ENCODE results near the gene SAMD8. TPM values are rescaled to one million over a fixed set of nuclear protein-coding genes. Genes with fewer than 3 reads are reported as not detected.
A peak's percentile ranks its signal among the peaks of the same experiment; 100 is the strongest.

SAMD8 gene
- 49.2 and 52.5 TPM in 2 replicates for total RNA-seq (2013; cell fraction: nucleolus; rRNA removed)
- total RNA-seq (2014; rRNA removed) (9.4 and 11.9 TPM in 2 replicates), total RNA-seq (2014; rRNA removed; fragmentation: Illumina TruSeq; extraction: Trizol) (11.4 and 11.7 TPM in 2 replicates), total RNA-seq (2021) (9.8 and 11.9 TPM in 2 replicates), polyA plus RNA-seq (2011; rRNA removed) (26.0 and 32.2 TPM in 2 replicates), polyA plus RNA-seq (2014; fragmentation: Illumina TruSeq; extraction: Trizol) (9.1 and 11.4 TPM in 2 replicates), polyA plus RNA-seq (2014; fragmentation: Nextera tagmentation; extraction: Ambion mirVana) (1 to 10 TPM; 2.8 to 3.5 TPM), polyA plus RNA-seq (2014; rRNA removed) (6.0 and 8.0 TPM in 2 replicates), polyA plus RNA-seq (2016; fragmentation: Nextera tagmentation; extraction: Ambion mirVana) (10 to 100 TPM in 1 of 2 experiments, 1 to 10 TPM in 1; 9.3 to 11.4 TPM), polyA minus RNA-seq (2011; rRNA and poly(A)+ RNA removed) (32.2 and 41.7 TPM in 2 replicates), Bru-seq, nascent RNA (percentile 86 among the genes with signal in this experiment), BruChase-seq, experiment 1, labeled RNA remaining after a 6-hour chase (percentile 83 among the genes with signal in this experiment), BruChase-seq, experiment 2, labeled RNA remaining after a 2-hour chase (percentile 88 among the genes with signal in this experiment)
- 4.6 TPM for polyA plus RNA-seq (2011; ENCODE audit: low read depth)
- 12.2 and 20.6 TPM in 2 replicates for polyA plus RNA-seq (2011; cell fraction: cytosol; rRNA removed)
- 10.3 and 10.4 TPM in 2 replicates for polyA plus RNA-seq (2011; cell fraction: nucleus; rRNA removed)
- 7.4 and 8.2 TPM in 2 replicates for polyA plus RNA-seq (2012)
- 8.0 and 8.6 TPM in 2 replicates for polyA minus RNA-seq (2011; cell fraction: cytosol; rRNA and poly(A)+ RNA removed)
- polyA minus RNA-seq (2011; cell fraction: nucleus; rRNA and poly(A)+ RNA removed): 8.3 and 10.0 TPM in 2 replicates
- long read RNA-seq, experiment 1, partial matches to known transcripts: 0 of 5 reads
- long read RNA-seq, experiment 1, other reads (novel, unspliced or antisense): 3 of 5 reads
- long read RNA-seq, experiment 2, transcript SAMD8-202 (6 exons, 1,654 nt): major isoform, 9 of 25 reads
- long read RNA-seq, experiment 2, partial matches to known transcripts: 2 of 25 reads
- long read RNA-seq, experiment 2, other reads (novel, unspliced or antisense): 14 of 25 reads

DNA sequence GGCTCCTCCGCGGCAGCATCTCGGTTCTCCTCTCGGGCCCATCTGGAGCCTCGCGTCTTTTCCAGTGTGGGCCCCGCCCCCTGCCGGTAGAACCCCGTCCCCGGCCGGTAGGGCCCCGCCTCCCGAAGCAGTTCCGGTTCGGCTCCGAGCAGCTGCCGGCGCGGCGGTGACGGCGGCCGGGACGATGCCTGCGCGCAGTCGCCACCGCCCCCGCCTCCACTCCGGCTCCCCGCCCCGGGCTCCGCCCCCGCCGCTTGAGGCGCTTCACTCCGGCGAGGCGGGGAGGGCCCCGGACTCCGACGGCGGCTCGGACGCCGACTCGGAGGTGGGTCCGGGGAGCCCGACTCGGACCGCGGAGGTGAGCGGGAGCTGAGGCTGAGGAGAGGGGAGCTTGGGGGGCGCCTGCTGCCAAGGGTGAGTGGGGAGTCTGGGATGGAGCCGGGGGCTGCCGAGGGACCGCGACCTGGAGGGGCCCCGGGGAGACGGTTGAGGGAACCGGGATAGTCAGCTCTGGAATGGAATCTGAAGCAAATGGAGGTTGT lies at the start of gene SAMD8:
Gene SAMD8 (plus strand): TSS at position 292 of the 542 bp plus-strand sequence. CDS start 38,873 bp downstream, outside the sequence.
- CTCF ChIA-PET: interaction anchor here (0.7 to 3.2 kb wide), 9 partner anchors 9 to 867 kb away, joined by 3 to 13 read pairs (median 4); partner anchors contain the start of gene COMTD1
- peak within 1 kb of the TSS; percentile 96 for H3K4me2 ChIP-seq (ENCODE audit: control insufficient read depth, insufficient read depth)
- RAD21 ChIA-PET (ENCODE audit: unreplicated experiment): interaction anchor here (0.8 to 1.7 kb wide), 5 partner anchors 18 to 211 kb away, joined by 3 to 4 read pairs (median 3); no protein-coding TSS in a partner anchor
- H3K27ac ChIP-seq (ENCODE audit: control insufficient read depth, insufficient read depth): peak within 1 kb of the TSS; percentile 81
- no TSS peak for BruUV-seq (replicated peaks)
- H2AFZ ChIP-seq (ENCODE audit: control insufficient read depth, low read depth, low read length): peak within 1 kb of the TSS; percentile 83
- SMC1A ChIA-PET (ENCODE audit: uncharacterized antibody, unreplicated experiment): interaction anchor here (0.7 to 1.1 kb wide), 2 partner anchors 54 to 98 kb away, joined by 3 read pairs; no protein-coding TSS in a partner anchor
- H3K9ac ChIP-seq (ENCODE audit: control insufficient read depth, insufficient read depth, low read length): peak within 1 kb of the TSS; percentile 91
- H3K4me1 ChIP-seq (ENCODE audit: control insufficient read depth, insufficient read depth, low read length): peaks cover 13% of the 10 kb centered on the region
- under 1% methylated on average over 33 of the region's 61 CpGs for WGBS (ENCODE audit: insufficient coverage, insufficient replicate concordance, low lambda C conversion rate, missing lambda C conversion rate)
- in situ Hi-C loops (cut with MboI): loop anchor here (5.0 kb wide), 1 partner anchor 121 kb away; no protein-coding TSS in a partner anchor
- H3K9me3 ChIP-seq (replicated peaks; ENCODE audit: control insufficient read depth, insufficient read depth, low read length): no peaks in the 10 kb centered on the region
- POLR2A ChIA-PET: interaction anchor here (0.5 to 3.2 kb wide), 6 partner anchors 18 to 124 kb away, joined by 3 to 10 read pairs (median 4); partner anchors contain the start of gene COMTD1
- ATAC-seq (peak; percentile 87), FAIRE-seq (no peak), DNase-seq (ENCODE audit: low read depth, low spot score) (peak; percentile 83)
- peaks cover 48% of the 10 kb centered on the region for H3K79me2 ChIP-seq (ENCODE audit: control insufficient read depth, insufficient read depth, low read length)
- H3K4me3 ChIP-seq: peak within 1 kb of the TSS; percentile 94
- intact Hi-C loops (cut with micrococcal nuclease; ENCODE audit: unreplicated experiment): no loop called here
- no peaks in the 10 kb centered on the region for H3K27me3 ChIP-seq (replicated peaks in 1 of 2; ENCODE audit: control insufficient read depth in 2 of 2, insufficient read depth in 2 of 2, low read length in 1 of 2)
- H3K36me3 ChIP-seq (ENCODE audit: control insufficient read depth in 2 of 2, insufficient read depth in 2 of 2, low read length in 1 of 2): peaks cover 0 to 5% of the 10 kb centered on the region in 2 experiments; a peak in 1 of 4 replicates
- H4K20me1 ChIP-seq (ENCODE audit: control insufficient read depth, insufficient read depth): no peaks in the 10 kb centered on the region
- TF ChIP-seq RB1 (IDR thresholded peaks at IDR 0.05; ENCODE audit: borderline replicate concordance) (0 out of 2 replicates have a peak, but pooled peaks have one; percentile 54), LARP7 (IDR thresholded peaks at IDR 0.05) (peak; percentile 77), ZBED1 (IDR thresholded peaks at IDR 0.05; ENCODE audit: borderline replicate concordance) (no peak), ZZZ3 (IDR thresholded peaks at IDR 0.05; ENCODE audit: control insufficient read depth, insufficient read length, low read depth) (no peak), CHD2 (IDR thresholded peaks at IDR 0.05; ENCODE audit: borderline replicate concordance, low read depth, low read length) (peak; percentile 96), POLR2AphosphoS2 (IDR thresholded peaks at IDR 0.05; ENCODE audit: low read depth, low read length) (peak; percentile 73; the same call in 1 of the 2 replicates), POLR2A (IDR thresholded peaks at IDR 0.05; ENCODE audit: low read depth, low read length) (peak; percentile 96), BRCA1 (IDR thresholded peaks at IDR 0.05; ENCODE audit: low read depth, low read length) (peak; percentile 75), POU2F2 (IDR thresholded peaks at IDR 0.05; ENCODE audit: borderline replicate concordance, low read depth, low read length) (no peak; the same call in 2 of the 3 replicates), TCF7 (IDR thresholded peaks at IDR 0.05; ENCODE audit: borderline replicate concordance) (no peak), STAT3 (IDR thresholded peaks at IDR 0.05; ENCODE audit: low read depth, low read length) (no peak), FOXK2 (IDR thresholded peaks at IDR 0.05) (no peak), HDGF (IDR thresholded peaks at IDR 0.05) (no peak), BACH1 (IDR thresholded peaks at IDR 0.05; ENCODE audit: borderline replicate concordance) (peak; percentile 70; the same call in 1 of the 2 replicates), SIX5 (IDR thresholded peaks at IDR 0.05; ENCODE audit: low read depth, low read length, severe bottlenecking) (peak; percentile 25), SP1 (IDR thresholded peaks at IDR 0.05; ENCODE audit: low read depth, low read length) (no peak), GABPA (IDR thresholded peaks at IDR 0.05; ENCODE audit: low read depth) (peak; percentile 72; the same call in 1 of the 2 replicates), CREB1 (IDR thresholded peaks at IDR 0.05; ENCODE audit: low read depth) (peak; percentile 52), NFXL1 (IDR thresholded peaks at IDR 0.05; ENCODE audit: borderline replicate concordance) (no peak), BMI1 (IDR thresholded peaks at IDR 0.05; ENCODE audit: borderline replicate concordance) (no peak; the same call in 1 of the 2 replicates), MTA2 (IDR thresholded peaks at IDR 0.05; ENCODE audit: low read depth) (no peak)
- TF ChIP-seq, protein P1, sequence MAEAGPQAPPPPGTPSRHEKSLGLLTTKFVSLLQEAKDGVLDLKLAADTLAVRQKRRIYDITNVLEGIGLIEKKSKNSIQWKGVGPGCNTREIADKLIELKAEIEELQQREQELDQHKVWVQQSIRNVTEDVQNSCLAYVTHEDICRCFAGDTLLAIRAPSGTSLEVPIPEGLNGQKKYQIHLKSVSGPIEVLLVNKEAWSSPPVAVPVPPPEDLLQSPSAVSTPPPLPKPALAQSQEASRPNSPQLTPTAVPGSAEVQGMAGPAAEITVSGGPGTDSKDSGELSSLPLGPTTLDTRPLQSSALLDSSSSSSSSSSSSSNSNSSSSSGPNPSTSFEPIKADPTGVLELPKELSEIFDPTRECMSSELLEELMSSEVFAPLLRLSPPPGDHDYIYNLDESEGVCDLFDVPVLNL (IDR thresholded peaks at IDR 0.05; ENCODE audit: low read depth, low read length): 0 out of 2 replicates have a peak, but pooled peaks have one; percentile 11

All from GM12878 (cell line).